IMR-90 (cell line): ENCODE data around the gene MAS1. TPM values are rescaled to one million over a fixed set of nuclear protein-coding genes. Genes with fewer than 3 reads are reported as not detected.
"Not testable (repeated sequence)": the region's sequence is repeated elsewhere in the genome, so short reads cannot be mapped to it uniquely, and the experiment has no call there.

ENCODE experiments used
- ATAC-seq: fragments of 200-7000 bp; cut with Tn5 transposase; 2 replicates; pipeline ENCODE4 v1.9.1; 2020; ENCODE audit warnings: low read depth, mild to moderate bottlenecking, moderate library complexity
- BruUV-seq: library from RNA; stranded (reverse); fragments of 400-500 nt; replicated peaks from 2 replicates; lab custom pipeline; 2021; lab: Mats Ljungman, UMichigan
- CTCF ChIA-PET: fragments of 300-600 bp; formaldehyde crosslinking; extraction: SDS; loops from one replicate; lab custom pipeline; 2021; ENCODE audit warnings: antibody characterized with exemption; lab: Yijun Ruan, JAX
- POLR2A ChIA-PET: fragments of 300-600 bp; sonication (Branson Sonifier 250); formaldehyde crosslinking; loops from one replicate; lab custom pipeline; 2022; ENCODE audit warnings: antibody characterized with exemption; ENCODE audit not compliant: unreplicated experiment; lab: Charles Lee
- DNase-seq: peaks from one replicate; pipeline ENCODE4 v3.0.0; 2013
- H2AFZ ChIP-seq: replicated peaks from 2 replicates; pipeline ENCODE3; 2013; ENCODE audit warnings: low read length, mild to moderate bottlenecking; ENCODE audit not compliant: poor library complexity
- H2AK5ac ChIP-seq: 2 replicates; pipeline ENCODE4 v1.6.1; 2013; ENCODE audit warnings: low read depth, low read length, inconsistent platforms
- H2AK9ac ChIP-seq: replicated peaks from 2 replicates; pipeline ENCODE3; 2013; ENCODE audit warnings: mild to moderate bottlenecking, low read depth, low read length, moderate library complexity; ENCODE audit not compliant: poor library complexity
- H2BK120ac ChIP-seq: 2 replicates; pipeline ENCODE4 v1.6.1; 2013; ENCODE audit warnings: low read depth, low read length, inconsistent platforms
- H2BK15ac ChIP-seq: 3 replicates; pipeline ENCODE4 v1.6.1; 2013; ENCODE audit warnings: low read depth, low read length, inconsistent platforms
- H2BK20ac ChIP-seq: 2 replicates; pipeline ENCODE4 v1.6.1; 2013; ENCODE audit warnings: low read depth, mild to moderate bottlenecking, inconsistent platforms, low read length, moderate library complexity
- H2BK5ac ChIP-seq: 2 replicates; pipeline ENCODE4 v1.6.1; 2013; ENCODE audit warnings: mild to moderate bottlenecking, low read depth, low read length, inconsistent platforms; ENCODE audit not compliant: poor library complexity, severe bottlenecking
- H3K14ac ChIP-seq: replicated peaks from 2 replicates; pipeline ENCODE4 v1.6.1; 2013; ENCODE audit warnings: low read depth, low read length, inconsistent platforms
- H3K18ac ChIP-seq: 2 replicates; pipeline ENCODE4 v1.6.1; 2013; ENCODE audit warnings: low read depth, low read length, control low read depth
- H3K23ac ChIP-seq: 2 replicates; pipeline ENCODE4 v1.6.1; 2013; ENCODE audit warnings: low read depth, low read length, inconsistent platforms
- H3K27ac ChIP-seq: 2 replicates; pipeline ENCODE4 v1.5.1; 2013; ENCODE audit warnings: mild to moderate bottlenecking, control low read depth, low read length; ENCODE audit not compliant: insufficient read depth
- H3K27me3 ChIP-seq: 2 replicates; pipeline ENCODE4 v1.6.1; 2013; ENCODE audit warnings: low read length; ENCODE audit not compliant: control insufficient read depth, insufficient read depth
- H3K36me3 ChIP-seq: 2 replicates; pipeline ENCODE4 v1.6.1; 2013; ENCODE audit warnings: low read length, mixed read lengths; ENCODE audit not compliant: control insufficient read depth, insufficient read depth
- H3K4ac ChIP-seq: 2 replicates; pipeline ENCODE4 v1.6.1; 2013; ENCODE audit warnings: low read depth, low read length, inconsistent platforms
- H3K4me1 ChIP-seq: 2 replicates; pipeline ENCODE4 v1.6.1; 2013; ENCODE audit warnings: low read length, mixed read lengths; ENCODE audit not compliant: control insufficient read depth, insufficient read depth
- H3K4me2 ChIP-seq: 2 replicates; pipeline ENCODE4 v1.6.1; 2013; ENCODE audit warnings: low read depth, mild to moderate bottlenecking, control low read depth, low read length, moderate library complexity
- H3K4me3 ChIP-seq: 2 replicates; pipeline ENCODE4 v1.5.1; 2013; ENCODE audit warnings: low read depth, mild to moderate bottlenecking, control low read depth, low read length, moderate library complexity; ENCODE audit not compliant: insufficient read depth
- H3K56ac ChIP-seq: 2 replicates; pipeline ENCODE4 v1.6.1; 2013; ENCODE audit warnings: low read length, inconsistent platforms; ENCODE audit not compliant: insufficient read depth; ENCODE audit errors: extremely low read depth
- H3K79me1 ChIP-seq, 2 experiments: 2 replicates each; pipeline ENCODE4 v1.6.1; 2013; ENCODE audit warnings: low read length in 2 of 2, inconsistent platforms in 1 of 2, low read depth in 1 of 2
- H3K9ac ChIP-seq: 2 replicates; pipeline ENCODE4 v1.6.1; 2013; ENCODE audit warnings: low read depth, low read length, control low read depth
- H3K9me1 ChIP-seq: 2 replicates; pipeline ENCODE4 v1.6.1; 2013; ENCODE audit warnings: low read length, inconsistent platforms; ENCODE audit not compliant: insufficient read depth
- H3K9me3 ChIP-seq: 2 replicates; pipeline ENCODE4 v1.6.1; 2013; ENCODE audit warnings: low read length; ENCODE audit not compliant: control insufficient read depth, insufficient read depth
- H4K20me1 ChIP-seq: 2 replicates; pipeline ENCODE4 v1.6.1; 2013; ENCODE audit warnings: low read length, inconsistent platforms; ENCODE audit not compliant: insufficient read depth
- H4K5ac ChIP-seq: 2 replicates; pipeline ENCODE4 v1.6.1; 2013; ENCODE audit warnings: mild to moderate bottlenecking, low read depth, low read length, control low read depth
- H4K8ac ChIP-seq, 2 experiments: 2 replicates each; pipeline ENCODE4 v1.6.1; 2013; ENCODE audit warnings: low read depth in 2 of 2, low read length in 2 of 2, control low read depth in 1 of 2, inconsistent platforms in 1 of 2
- H4K91ac ChIP-seq: 2 replicates; pipeline ENCODE4 v1.6.1; 2013; ENCODE audit warnings: low read depth, low read length, inconsistent platforms; ENCODE audit not compliant: insufficient read depth
- CTCF ChIP-seq: conservative IDR thresholded peaks from 2 replicates; pipeline ENCODE4 v1.5.1; 2012; ENCODE audit warnings: mild to moderate bottlenecking, low read depth, low read length, improper control_type of control experiment
- RAD21 ChIP-seq: IDR thresholded peaks from 2 replicates; pipeline ENCODE4 v1.6.1; 2012; ENCODE audit warnings: low read length, improper control_type of control experiment
- SMC3 ChIP-seq: fragments of 150-350 bp; IDR thresholded peaks from 2 replicates; pipeline ENCODE4 v1.6.1; 2016; ENCODE audit warnings: low read depth, mild to moderate bottlenecking, antibody characterized with exemption, low read length, moderate library complexity
- WGBS, 2 experiments: methylation state at CpG; one replicate each; pipeline versions ENCODE4 v1.1.5 to v1.1.7; 2013; ENCODE audit warnings: missing lambda C conversion rate in 2 of 2; ENCODE audit not compliant: insufficient read length in 1 of 2; ENCODE audit errors: extremely low coverage in 2 of 2; 5-methylcytosine and 5-hydroxymethylcytosine counted together
- dilution Hi-C: fragments of 300-500 bp; cut with HindIII; formaldehyde crosslinking; loops from one replicate; pipeline ENCODE4 v1.14.3; 2018; ENCODE audit warnings: low sequenced_read_pairs; ENCODE audit not compliant: unreplicated experiment
- in situ Hi-C: fragments of 300-500 bp; cut with MboI; formaldehyde crosslinking; loops from 3 replicates; pipeline ENCODE4 v1.14.3; 2019; ENCODE audit warnings: low sequenced_read_pairs, inconsistent platforms, mixed read lengths
- intact Hi-C: fragments of 100-400 bp; cut with micrococcal nuclease; formaldehyde crosslinking; loops from 2 replicates; pipeline ENCODE4 v1.10.0; 2022
- polyA plus RNA-seq, 3 experiments: library from polyadenylated mRNA; depleted of rRNA; stranded (reverse); fragments of >200 nt; gene quantifications; 2 replicates each; pipeline ENCODE4 v1.2.3, GENCODE V29; 2012; ENCODE audit warnings: low replicate concordance in 1 of 3
- total RNA-seq: library from RNA; depleted of rRNA; stranded (reverse); fragments of >200 nt; gene quantifications from 2 replicates; pipeline ENCODE4 v1.2.3, GENCODE V29; 2012

Gene MAS1
- total and polyA plus RNA-seq, 2 of the 4 experiments (the other 2 are of a cell fraction): under 0.01 TPM; not detected in 1

GRCh38 chr6:159863341-159863740 lies 27.4 kb upstream of the MAS1 start:
- H3K27ac ChIP-seq, H2BK5ac ChIP-seq, H3K4ac ChIP-seq, H3K4me1 ChIP-seq, H3K18ac ChIP-seq, H3K9me1 ChIP-seq, H4K91ac ChIP-seq, H3K79me1 ChIP-seq, H3K9ac ChIP-seq, H3K4me2 ChIP-seq, H4K20me1 ChIP-seq, H3K23ac ChIP-seq, H3K36me3 ChIP-seq, H3K9me3 ChIP-seq, H3K56ac ChIP-seq, dilution Hi-C loops, H3K14ac ChIP-seq, H2AK5ac ChIP-seq, H2BK120ac ChIP-seq, H3K4me3 ChIP-seq, BruUV-seq, H2BK15ac ChIP-seq, H4K5ac ChIP-seq, H4K8ac ChIP-seq, H3K27me3 ChIP-seq: not testable (repeated sequence)
- ATAC-seq: peak; percentile 88
- H2AFZ ChIP-seq: peak overlapping the region; percentile 82
- H2BK20ac ChIP-seq: peak overlapping the region; percentile 59; the same call in 1 of the 2 replicates
- POLR2A ChIA-PET: interaction anchor here (0.6 kb wide), 1 partner anchor 156 kb away, joined by 3 read pairs; no protein-coding TSS in a partner anchor
- intact Hi-C loops (loop anchor here (1.0 to 5.0 kb wide), 5 partner anchors 78 to 593 kb away; no protein-coding TSS in a partner anchor), in situ Hi-C loops (loop anchor here (10.0 to 25.0 kb wide), 2 partner anchors 181 to 599 kb away; no protein-coding TSS in a partner anchor)
- CTCF ChIA-PET: interaction anchor here (0.5 to 1.4 kb wide), 9 partner anchors 11 to 402 kb away, joined by 3 to 8 read pairs (median 3); no protein-coding TSS in a partner anchor
- TF ChIP-seq RAD21 (peak; percentile 87), CTCF (peak; percentile 70), SMC3 (peak; percentile 79)
- H2AK9ac ChIP-seq: peak overlapping the region; percentile 82
- peak; percentile 71 for DNase-seq
- 20% methylated on average over 2 of the region's 5 CpGs; no CpG with 5 or more reads in 1 of the 2 experiments for WGBS, 2 experiments
